Measurements from ENCODE around the gene CAP2. TPM values are rescaled to one million over a fixed set of nuclear protein-coding genes. Genes with fewer than 3 reads are reported as not detected.

The CAP2 gene
- total RNA-seq = 10 to 100 TPM in 1 of 2 donors, 1 to 10 TPM in 1; 6.5 to 10.6 TPM
- polyA plus RNA-seq (ENCODE audit: insufficient read length in 6 of 6) = 1 to 10 TPM; 7.0 to 9.8 (median 8.0) TPM
- long read RNA-seq, donor 1, partial matches to known transcripts = 0 of 2 reads
- long read RNA-seq, donor 1, other reads (novel, unspliced or antisense) = 0 of 2 reads
- long read RNA-seq, donor 2, partial matches to known transcripts = 0 of 1 reads
- long read RNA-seq, donor 2, other reads (novel, unspliced or antisense) = 0 of 1 reads
- long read RNA-seq, donor 3 = 0 reads
- long read RNA-seq, donor 4, partial matches to known transcripts = 4 of 7 reads
- long read RNA-seq, donor 4, other reads (novel, unspliced or antisense) = 1 of 7 reads
- long read RNA-seq, donor 5 = 0 reads
- long read RNA-seq, donor 6, partial matches to known transcripts = 0 of 2 reads
- long read RNA-seq, donor 6, other reads (novel, unspliced or antisense) = 0 of 2 reads
- long read RNA-seq, donor 7 = 0 reads
- long read RNA-seq, donor 8, partial matches to known transcripts = 0 of 1 reads
- long read RNA-seq, donor 8, other reads (novel, unspliced or antisense) = 0 of 1 reads
- long read RNA-seq, donor 9 = 0 reads
- long read RNA-seq, donor 10, partial matches to known transcripts = 1 of 5 reads
- long read RNA-seq, donor 10, other reads (novel, unspliced or antisense) = 2 of 5 reads
- long read RNA-seq, donor 11, transcript CAP2-201 (13 exons, 3,316 nt) = major isoform, 9 of 10 reads
- long read RNA-seq, donor 11, partial matches to known transcripts = 0 of 10 reads
- long read RNA-seq, donor 11, other reads (novel, unspliced or antisense) = 0 of 10 reads
- long read RNA-seq, donor 12, partial matches to known transcripts = 0 of 2 reads
- long read RNA-seq, donor 12, other reads (novel, unspliced or antisense) = 0 of 2 reads

DNA sequence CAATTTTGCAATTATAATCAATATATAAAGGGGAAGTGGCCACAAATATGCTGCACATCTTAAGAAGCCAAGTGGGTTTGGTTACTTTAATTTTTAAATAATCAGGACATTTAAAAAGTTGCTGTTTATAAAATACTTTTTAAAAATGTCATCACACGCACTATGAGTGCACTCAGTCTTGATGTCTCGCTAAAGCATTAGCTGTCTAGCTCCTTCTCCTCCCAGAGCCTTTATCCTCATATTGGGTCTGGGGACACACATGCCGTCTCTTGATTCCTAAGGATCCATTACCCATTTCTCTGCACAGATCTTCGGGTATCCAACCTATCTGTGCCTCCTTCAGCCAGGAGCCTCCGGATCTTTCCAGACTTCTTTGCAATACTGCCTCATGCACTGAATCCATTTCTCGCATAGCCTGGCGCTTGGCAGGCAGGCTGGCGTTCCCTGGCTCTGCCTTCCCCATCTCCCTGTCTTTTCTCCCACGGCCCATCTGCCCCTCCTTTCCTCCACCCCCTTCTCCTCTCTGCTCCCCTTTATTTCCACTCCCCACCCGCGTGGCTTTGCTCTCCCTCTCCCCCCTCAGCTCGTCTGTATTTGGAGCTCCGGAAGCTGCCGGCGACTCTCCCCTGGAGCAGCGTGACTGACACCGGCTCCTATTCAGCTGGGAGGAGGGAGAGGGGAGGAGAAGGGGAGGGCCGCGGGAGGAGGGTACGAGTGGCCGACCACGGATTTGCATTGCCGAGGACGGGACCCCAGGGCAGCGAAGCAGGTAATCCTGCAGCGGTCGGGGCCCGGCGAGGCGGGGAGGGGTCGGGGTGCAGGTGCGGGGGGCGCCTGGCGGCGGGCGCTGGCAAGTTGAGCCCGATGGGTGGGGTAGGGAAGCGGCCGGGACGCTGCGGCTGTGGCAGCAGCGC, at the start of gene CAP2:
Gene CAP2 (plus strand): TSS at position 618 of the 914 bp plus-strand sequence. CDS start 27,961 bp downstream, outside the sequence.
- ATAC-seq (peak; percentile 94), DNase-seq (peak; percentile 36 to 83 (median 72))
- Histone ChIP-seq H3K4me3 (peak within 1 kb of the TSS; percentile 31 to 45), H3K4me1 (peaks cover 0 to 6% of the 10 kb centered on the region in 2 donors), H3K27me3 (peaks cover 0 to 58% of the 10 kb centered on the region in 2 donors), H3K27ac (peak within 1 kb of the TSS; percentile 55 to 67), H3K9me3 (no peaks in the 10 kb centered on the region), H3K36me3 (no peaks in the 10 kb centered on the region)
- TF ChIP-seq CTCF (IDR thresholded peaks at IDR 0.05) = no peak
- intact Hi-C loops (cut with DNase I) = no loop called here

- Histone ChIP-seq H3K9me3 (no peaks in the 10 kb centered on the region), H3K27me3 (no peaks in the 10 kb centered on the region), H3K4me3 (no peak overlapping the region), H3K27ac (no peak overlapping the region), H3K36me3 (no peaks in the 10 kb centered on the region), H3K4me1 (no peaks in the 10 kb centered on the region)
- ATAC-seq (no peak), DNase-seq (no peak)
- intact Hi-C loops (cut with DNase I) = no loop called here
- TF ChIP-seq CTCF (IDR thresholded peaks at IDR 0.05) = no peak
These were observed 46.4 kb upstream of the CAP2 start for GRCh38 chr6:17347012-17347411.

- no peak for ATAC-seq
- Histone ChIP-seq H3K36me3 (no peaks in the 10 kb centered on the region), H3K27ac (no peak overlapping the region), H3K4me3 (no peak overlapping the region), H3K9me3 (no peaks in the 10 kb centered on the region), H3K4me1 (no peaks in the 10 kb centered on the region), H3K27me3 (no peaks in the 10 kb centered on the region)
- intact Hi-C loops (cut with DNase I) = no loop called here
- no peak for DNase-seq
- TF ChIP-seq CTCF (IDR thresholded peaks at IDR 0.05) = no peak
These were observed 44.0 kb upstream of the CAP2 start for GRCh38 chr6:17349427-17349826.

DNA sequence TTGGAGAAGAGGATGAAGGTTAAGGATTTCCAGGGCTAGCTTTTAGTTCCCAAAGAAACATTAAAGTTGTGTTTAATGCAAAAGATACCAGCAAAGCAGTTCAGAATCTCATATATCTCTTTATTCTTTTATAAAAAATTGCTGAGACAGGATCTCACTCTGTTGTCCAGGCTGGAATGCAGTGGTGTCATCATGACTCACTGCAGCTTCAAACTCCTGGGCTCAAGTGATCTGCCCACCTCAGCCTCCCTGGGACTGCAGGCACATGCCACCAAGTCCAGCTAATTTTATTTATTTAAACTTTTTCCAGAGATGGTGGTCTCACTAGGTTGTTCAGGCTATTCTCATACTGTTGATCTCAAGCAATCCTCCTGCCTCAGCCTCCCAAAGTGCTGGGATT, 41.1 kb upstream of the CAP2 start:
- Histone ChIP-seq H3K36me3 (no peaks in the 10 kb centered on the region), H3K9me3 (no peaks in the 10 kb centered on the region), H3K4me3 (no peak overlapping the region), H3K27ac (no peak overlapping the region), H3K27me3 (no peaks in the 10 kb centered on the region), H3K4me1 (no peaks in the 10 kb centered on the region)
- no peak for ATAC-seq
- no peak for DNase-seq
- intact Hi-C loops (cut with DNase I) = no loop called here
- no peak for TF ChIP-seq CTCF (IDR thresholded peaks at IDR 0.05)
